ELR (cell line): Measurements from ENCODE around the gene HYAL3.
"Not testable (repeated sequence)": the region's sequence is repeated elsewhere in the genome, so short reads cannot be mapped to it uniquely, and the experiment has no call there.

Source experiments
- DNase-seq: peaks from one replicate; pipeline ENCODE4 v3.0.0-alpha.2; 2015; ENCODE audit warnings: low read depth

Gene HYAL3

GRCh38 chr3:50314816-50315215, 15.6 kb upstream of the HYAL3 start:
- no peak for DNase-seq

DNA sequence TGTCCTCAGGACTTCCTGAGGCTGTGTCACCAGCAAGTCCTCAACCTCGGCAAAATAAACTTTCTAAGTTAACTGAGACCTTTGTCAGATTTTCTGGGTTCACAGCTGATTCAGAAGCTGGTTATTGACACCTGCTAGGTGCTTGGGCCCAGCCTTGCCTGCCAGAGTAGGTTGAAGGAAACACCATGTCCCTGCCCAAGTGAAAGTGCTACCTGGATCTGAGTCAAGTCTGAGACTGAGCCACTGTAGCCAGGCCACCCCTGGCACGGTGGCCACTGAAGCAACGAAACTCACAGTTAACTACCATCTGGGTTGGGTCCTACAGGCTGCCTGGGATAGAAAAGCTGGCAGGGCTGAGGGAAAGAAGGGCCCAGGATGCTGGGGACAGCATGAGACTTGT, 15.1 kb upstream of the HYAL3 start:
- DNase-seq, result no peak

- DNase-seq, result not testable (repeated sequence)
Observed at GRCh38 chr3:50312041-50312440, 12.8 kb upstream of the HYAL3 start.

DNA sequence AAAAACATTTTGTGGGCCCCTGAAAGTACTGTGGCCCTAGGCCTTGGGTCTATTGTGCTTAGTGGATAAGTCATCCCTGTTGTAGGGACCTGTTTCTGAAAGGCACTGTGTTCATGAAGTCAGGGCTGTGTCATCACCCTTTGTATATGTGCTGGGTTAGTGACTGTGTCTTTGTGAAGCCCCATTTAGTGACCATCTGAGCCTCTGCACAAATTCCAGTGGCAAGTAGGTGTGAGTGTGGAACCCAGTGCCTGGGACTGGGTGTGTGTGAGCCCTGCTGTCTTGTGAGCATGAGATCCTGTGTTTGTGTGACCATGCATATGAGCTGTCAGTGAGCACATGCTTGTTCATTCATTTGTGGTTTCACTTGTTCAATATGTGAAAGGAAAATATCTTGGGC, 5.4 kb upstream of the HYAL3 start:
- DNase-seq, result peak; percentile 72

GRCh38 chr3:50303013-50303815, 4.0 kb upstream of the HYAL3 start, which contains the start of gene HYAL1:
HYAL1 (minus strand) TSS chr3:50303574; CDS start chr3:50302956, 618 bp downstream.
- no peak for DNase-seq

GRCh38 chr3:50302095-50303012, 3.1 kb upstream of the HYAL3 start:
- no peak for DNase-seq

DNA sequence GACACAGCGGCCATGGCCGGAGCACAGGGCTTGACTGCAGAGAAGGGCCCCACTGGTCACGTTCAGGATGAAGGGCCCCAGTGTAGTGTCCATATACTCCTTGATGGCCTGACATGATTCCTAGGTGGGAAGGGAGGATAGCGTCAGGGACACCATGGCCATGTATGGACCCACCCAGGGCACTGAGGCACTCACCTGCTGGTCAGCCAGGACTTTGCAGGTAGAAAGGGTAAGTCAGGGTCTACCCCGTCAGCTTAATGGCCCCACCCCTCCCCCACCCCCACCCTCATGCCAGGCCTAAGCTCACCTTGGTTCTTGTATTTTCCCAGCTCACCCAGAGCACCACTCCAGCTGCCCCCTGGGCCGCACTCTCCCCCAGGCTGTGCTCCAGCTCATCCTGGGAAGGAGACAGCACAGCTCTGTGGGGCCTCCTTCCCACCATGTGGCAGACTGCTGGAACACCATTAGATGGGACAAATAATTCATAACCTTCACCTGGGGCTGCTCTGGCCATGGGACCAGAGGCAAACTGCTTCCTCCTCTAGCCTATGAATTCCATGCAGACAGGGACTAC, 1.6 kb upstream of the HYAL3 start:
- no peak for DNase-seq

- peak; percentile 67 for DNase-seq
Observed at GRCh38 chr3:50299929-50300680, 900 bp upstream of the HYAL3 start.

GRCh38 chr3:50299638-50299928, 378 bp upstream of the HYAL3 start:
- DNase-seq, result no peak

DNA sequence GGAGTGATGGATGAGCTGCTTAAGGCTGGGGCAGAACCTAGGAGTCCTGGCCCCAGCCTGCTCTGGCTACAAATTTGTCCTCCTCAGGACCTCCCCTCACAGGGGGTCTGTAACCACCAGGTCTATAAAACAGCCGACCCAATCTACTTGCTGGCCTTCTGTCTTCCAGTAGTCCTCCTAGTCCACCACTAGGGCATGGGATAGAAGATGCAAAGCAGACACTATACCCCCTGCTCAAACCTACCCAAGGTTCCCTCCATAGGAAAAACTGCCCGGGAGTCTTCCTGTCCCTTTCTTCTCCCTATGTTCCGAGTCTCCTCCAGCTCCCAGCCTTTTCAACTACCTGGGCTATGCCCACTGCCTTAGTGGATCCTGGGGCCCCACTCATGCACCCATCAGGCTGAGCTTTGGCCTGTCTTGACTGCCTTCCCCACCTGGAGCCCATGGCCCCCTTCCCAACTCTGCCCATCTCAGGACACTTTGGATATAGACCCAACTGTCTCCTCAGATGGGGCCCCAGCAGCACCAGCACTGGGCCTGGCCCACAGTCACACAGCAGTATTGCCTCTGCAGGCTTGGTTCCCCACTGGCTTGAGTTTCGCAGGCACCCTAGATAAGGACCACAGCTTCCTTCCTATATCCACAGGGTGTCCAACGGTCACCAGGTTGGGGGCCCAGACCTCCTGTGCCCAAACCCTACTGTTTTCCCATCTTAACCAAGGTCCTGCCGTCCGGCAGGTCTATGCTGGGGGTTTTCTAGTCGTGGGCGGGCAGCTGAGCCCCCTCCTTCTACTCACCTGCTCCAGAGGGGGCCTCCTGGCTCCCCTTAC, 1.1 kb downstream of the HYAL3 start:
- peak; percentile 28 for DNase-seq

GRCh38 chr3:50297384-50297775, 1.8 kb downstream of the HYAL3 start:
- DNase-seq, result no peak

DNA sequence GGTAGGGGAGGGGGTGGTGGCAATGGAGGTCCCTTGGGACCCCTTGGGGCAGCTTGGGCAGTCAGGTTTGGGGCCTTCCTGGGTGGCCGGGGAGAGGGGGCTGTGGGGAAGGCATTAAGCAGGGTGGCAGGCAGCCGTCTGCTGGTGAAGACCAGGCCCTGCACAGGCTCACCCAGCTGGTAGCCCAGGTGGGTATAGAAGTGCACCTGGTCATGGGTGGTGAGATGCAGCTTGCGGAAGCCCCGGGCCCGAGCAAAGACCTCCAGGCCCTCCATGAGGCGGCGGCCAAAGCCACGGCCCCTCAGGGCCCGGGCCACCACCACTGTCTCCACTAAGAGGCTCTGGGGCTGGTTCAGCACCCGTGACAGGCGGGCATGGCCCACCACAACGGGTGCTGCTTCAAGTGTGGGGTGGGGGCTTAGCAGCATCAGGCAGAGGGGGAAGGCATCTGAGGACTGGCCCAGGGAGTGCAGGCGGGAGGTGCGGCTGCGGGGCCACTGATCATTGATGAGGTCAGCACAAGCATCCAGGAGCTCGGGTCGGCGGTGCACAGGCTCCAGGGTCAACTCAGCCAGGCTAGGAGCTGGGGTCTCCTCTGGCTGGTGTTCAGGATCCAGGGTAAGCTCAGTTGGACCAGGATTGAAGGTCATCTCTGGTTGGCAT, 2.4 kb downstream of the HYAL3 start:
- no peak for DNase-seq

DNA sequence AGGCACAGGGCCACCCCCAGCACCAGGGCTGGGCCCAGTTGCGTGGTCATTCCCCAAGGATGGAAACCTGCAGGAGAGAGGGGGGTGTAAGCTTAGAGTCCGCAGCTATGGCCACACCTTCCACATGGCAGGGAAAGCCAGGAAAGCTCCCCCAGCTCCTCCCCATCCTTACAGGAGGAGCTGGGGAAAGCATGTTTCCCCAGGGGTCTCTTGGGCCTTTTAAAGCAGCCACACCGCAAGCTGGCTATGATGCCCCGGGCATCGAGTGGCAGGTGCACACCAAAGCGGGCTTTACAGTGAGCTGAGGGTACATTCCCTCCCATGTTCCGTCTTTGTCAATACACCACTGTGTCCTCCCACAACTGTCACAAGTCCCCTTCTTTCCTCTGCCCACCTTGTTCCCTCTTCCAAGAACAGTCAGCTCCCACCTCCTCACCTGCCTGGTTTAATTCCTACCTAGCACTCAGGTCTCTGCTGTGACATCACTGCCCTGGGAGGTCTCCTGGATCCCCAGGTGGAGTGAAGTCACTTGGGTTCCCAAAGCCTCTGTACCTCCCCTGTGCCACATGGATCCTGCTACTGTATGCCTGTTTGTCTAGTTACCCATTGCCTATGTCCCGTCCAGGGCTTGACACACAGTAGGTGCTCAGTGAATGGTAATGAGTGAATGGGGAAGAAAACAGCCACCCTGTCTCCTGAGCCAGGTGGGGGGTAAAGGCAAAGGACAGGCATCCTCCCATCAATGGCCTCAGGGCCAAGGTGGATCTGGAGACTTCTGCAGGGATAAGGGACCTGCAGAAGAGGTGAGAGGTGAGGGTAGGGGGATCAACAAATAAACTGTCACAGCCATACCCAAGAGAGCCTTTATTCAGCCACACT, 3.4 kb downstream of the HYAL3 start:
- DNase-seq, result no peak

- DNase-seq, result no peak
Observed at GRCh38 chr3:50294492-50295403, 4.5 kb downstream of the HYAL3 start.

- no peak for DNase-seq
Observed at GRCh38 chr3:50294089-50294488, 5.1 kb downstream of the HYAL3 start.

GRCh38 chr3:50293079-50293801, 6.0 kb downstream of the HYAL3 start:
- DNase-seq, result no peak

GRCh38 chr3:50292159-50293078, 6.8 kb downstream of the HYAL3 start, which contains the start of gene IFRD2:
IFRD2 (minus strand) TSS chr3:50292429; CDS start chr3:50292274, 155 bp downstream.
- DNase-seq, result peak; percentile 97
